ENCODE results near the gene DRC7.
"Not testable (repeated sequence)": the region's sequence is repeated elsewhere in the genome, so short reads cannot be mapped to it uniquely, and the experiment has no call there.

DRC7 gene

DNA sequence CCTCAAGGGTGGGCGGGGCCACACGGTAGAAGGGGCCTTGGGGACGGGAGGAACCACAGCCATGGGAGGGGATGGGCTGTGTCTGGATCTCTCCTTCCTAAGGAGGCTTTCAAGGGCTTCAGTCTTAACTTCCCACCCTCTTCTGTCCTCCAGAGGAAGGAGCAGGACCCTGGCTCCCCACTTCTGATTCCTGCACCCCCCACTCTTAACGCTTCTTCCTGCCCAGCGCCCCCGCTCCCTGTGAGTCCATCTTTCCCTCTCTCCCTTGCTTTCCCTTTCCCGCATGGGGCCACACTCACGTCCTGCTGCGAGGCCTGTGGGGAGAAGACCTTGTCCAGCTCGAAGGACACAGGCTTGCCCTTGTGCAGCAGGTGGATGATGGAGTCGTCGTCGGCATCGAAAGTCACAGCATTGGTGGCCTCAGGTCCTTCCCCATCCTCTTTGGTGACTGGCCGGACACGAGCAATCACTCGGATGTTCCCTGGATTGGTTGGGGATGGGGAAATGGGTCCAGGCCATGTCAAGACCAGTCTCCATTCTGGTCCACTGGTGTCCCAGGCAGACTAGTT, 70.6 kb downstream of the DRC7 start:
- DNase-seq = peak; percentile 36

DNA sequence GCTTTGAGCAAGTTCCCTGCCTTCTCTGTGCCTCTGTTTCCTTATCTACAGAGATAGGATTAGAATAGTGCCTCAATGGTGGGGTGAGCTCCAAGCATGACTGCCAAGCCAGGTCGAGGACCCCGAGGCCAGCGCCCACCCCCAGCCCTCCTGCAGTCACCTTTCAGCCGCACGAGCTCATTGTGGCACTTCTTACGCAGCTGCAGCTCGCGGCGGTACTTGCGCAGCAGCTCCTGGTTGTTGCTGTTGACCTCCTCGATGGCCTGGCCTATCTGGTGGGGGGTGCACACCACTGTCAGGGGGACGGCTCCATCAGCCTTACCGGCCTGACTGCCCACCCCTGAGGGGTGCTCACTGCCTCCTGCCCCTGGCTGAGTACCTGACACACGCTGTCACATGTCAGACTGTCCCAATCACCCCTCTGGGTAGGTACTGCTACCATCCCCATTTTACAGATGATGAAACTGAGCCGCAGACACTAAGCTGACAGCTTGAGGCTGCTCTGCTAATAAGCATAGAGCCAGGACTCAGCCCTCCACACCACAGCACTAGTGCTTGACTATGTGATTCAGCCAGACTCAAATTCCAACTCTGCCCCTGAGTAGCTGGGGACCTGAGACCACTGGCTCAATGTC, 72.2 kb downstream of the DRC7 start:
- DNase-seq = no peak

DNA sequence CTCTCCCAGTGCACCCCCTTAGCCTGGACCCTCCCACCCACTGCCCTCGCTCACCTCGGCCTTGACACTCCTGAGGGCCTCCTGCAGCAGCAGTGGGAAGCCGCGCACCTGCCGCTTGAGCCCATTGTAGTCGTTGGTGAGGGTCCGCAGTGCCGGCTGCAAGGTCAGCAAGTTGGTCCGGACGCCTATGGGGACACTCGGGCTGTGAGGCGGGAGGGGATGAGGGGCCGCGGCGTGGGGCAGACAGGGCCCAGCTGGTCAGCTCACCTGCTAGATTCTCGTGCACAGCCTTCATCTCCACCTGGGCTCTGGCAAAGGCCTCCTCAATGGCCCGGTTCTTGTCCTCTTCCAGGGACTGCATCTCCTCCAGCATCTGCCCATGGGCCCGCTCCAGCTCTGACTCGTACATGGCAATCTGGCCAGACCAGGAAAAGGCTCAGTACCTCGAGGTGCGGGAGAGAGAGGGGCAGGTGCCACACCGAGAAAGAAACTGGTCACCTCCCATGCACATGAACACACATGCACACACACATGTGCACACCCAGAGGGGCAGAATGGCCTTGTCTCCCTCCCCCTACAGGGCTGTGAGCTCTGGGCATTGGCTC, 75.0 kb downstream of the DRC7 start:
- DNase-seq = peak; percentile 39

- peak; percentile 32 for DNase-seq
These were observed 75.8 kb downstream of the DRC7 start for GRCh38 chr16:57770361-57770760.

GRCh38 chr16:57771141-57771785, 76.7 kb downstream of the DRC7 start:
- no peak for DNase-seq

DNA sequence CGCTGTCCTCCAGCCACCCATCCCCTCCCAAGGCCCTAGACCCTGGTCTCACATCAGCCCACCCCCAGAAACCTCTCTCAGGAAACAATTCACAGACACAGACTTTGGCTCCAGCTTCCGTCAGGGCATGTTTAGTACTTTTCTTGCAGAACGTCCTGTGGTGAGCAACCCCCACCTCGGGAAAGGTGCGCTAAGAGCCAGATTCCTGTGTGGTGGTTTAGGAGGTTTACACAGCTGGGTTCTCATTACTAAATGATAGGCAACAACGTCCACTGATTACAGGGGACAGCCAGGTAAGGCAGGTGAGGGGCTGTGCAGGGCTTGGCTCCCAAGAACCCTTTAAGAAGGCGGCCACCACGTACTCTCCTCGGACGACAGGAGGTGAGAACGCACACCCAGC, 78.4 kb downstream of the DRC7 start:
- no peak for DNase-seq

GRCh38 chr16:57773655-57774295, 79.2 kb downstream of the DRC7 start:
- no peak for DNase-seq

- peak; percentile 35 for DNase-seq
These were observed 80.2 kb downstream of the DRC7 start for GRCh38 chr16:57774705-57775285.

GRCh38 chr16:57775661-57776469, 81.3 kb downstream of the DRC7 start:
- no peak for DNase-seq

DNA sequence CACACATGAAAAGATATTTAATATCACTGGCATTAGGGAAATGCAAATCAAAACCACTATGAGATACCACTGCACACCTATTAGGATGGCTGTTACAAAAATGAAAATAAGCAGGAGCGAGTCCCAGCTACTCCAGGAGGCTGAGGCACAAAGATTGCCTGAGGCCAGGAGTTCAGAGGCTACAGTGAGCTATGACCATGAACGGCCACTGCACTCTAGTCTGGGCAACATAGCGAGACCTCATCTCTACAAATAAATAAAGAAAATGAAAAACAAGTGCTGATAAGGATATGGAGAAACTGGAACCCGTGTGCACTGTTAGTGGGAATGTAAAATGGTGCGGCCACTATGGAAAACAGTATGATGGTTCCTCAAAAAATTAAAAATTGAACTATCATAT, 84.1 kb downstream of the DRC7 start:
- no peak for DNase-seq

DNA sequence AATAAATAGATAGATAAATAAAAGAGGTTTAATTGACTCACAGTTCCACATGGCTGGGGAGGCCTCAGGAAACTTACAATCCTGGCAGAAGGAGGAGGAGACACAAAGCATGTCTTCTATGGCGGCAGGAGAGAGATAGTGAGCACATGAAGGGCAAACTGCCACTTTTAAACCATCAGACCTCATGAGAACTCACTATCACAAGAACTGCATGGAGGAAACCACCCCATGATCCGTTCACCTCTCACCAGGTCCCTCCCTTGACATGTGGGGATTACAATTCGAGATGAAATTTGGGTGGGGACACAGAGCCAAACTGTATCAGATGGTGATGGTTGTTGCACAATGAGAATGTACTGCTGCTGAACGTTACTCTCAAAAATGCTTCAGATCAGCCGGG, 85.2 kb downstream of the DRC7 start:
- DNase-seq = not testable (repeated sequence)

- no peak for DNase-seq
These were observed 86.7 kb downstream of the DRC7 start for GRCh38 chr16:57781349-57781740.
